WTC11 (cell line): Measurements from ENCODE around the gene SRC. TPM values are rescaled to one million over a fixed set of nuclear protein-coding genes. Genes with fewer than 3 reads are reported as not detected.

Experiments
- ATAC-seq: fragments of 200-7000 bp; cut with Tn5 transposase; 2 replicates; pipeline ENCODE4 v1.10.0; 2021; ENCODE audit warnings: mild to moderate bottlenecking, moderate library complexity
- CTCF ChIA-PET: fragments of 300-600 bp; sonication (Branson Sonifier 250); formaldehyde crosslinking; loops from one replicate; lab custom pipeline; 2021; ENCODE audit warnings: antibody characterized with exemption; lab: Charles Lee
- POLR2A ChIA-PET: fragments of 350-600 bp; sonication (Branson Sonifier 250); formaldehyde crosslinking; loops from one replicate; lab custom pipeline; 2021; ENCODE audit warnings: antibody characterized with exemption; lab: Charles Lee
- DNase-seq: peaks from one replicate; pipeline ENCODE4 v3.0.0; 2021; ENCODE audit warnings: low spot score
- H3K27ac Mint-ChIP-seq: 2 replicates; pipeline ENCODE4 v1.8.0; 2021; ENCODE audit warnings: mixed read lengths
- H3K27me3 Mint-ChIP-seq: 2 replicates; pipeline ENCODE4 v1.8.0; 2021; ENCODE audit warnings: low read depth, mild to moderate bottlenecking, moderate library complexity, mixed read lengths
- H3K36me3 Mint-ChIP-seq: 2 replicates; pipeline ENCODE4 v1.8.0; 2021; ENCODE audit warnings: mixed read lengths
- H3K4me1 Mint-ChIP-seq: 2 replicates; pipeline ENCODE4 v1.8.0; 2022; ENCODE audit warnings: mixed read lengths
- H3K4me3 Mint-ChIP-seq: 2 replicates; pipeline ENCODE4 v1.8.0; 2021; ENCODE audit warnings: mild to moderate bottlenecking, moderate library complexity, mixed read lengths
- H3K9me3 Mint-ChIP-seq: 2 replicates; pipeline ENCODE4 v1.8.0; 2021; ENCODE audit warnings: mixed read lengths
- ATF1 ChIP-seq: sonication (generic); formaldehyde crosslinking; IDR thresholded peaks from 2 replicates; pipeline ENCODE4 v1.8.1; 2023; ENCODE audit warnings: mild to moderate bottlenecking, moderate library complexity, missing genetic modification reagents
- ELF4 ChIP-seq: sonication (generic); formaldehyde crosslinking; IDR thresholded peaks from 2 replicates; pipeline ENCODE4 v1.8.1; 2022; ENCODE audit warnings: low read depth, mild to moderate bottlenecking, moderate library complexity, missing genetic modification reagents
- FOXK1 ChIP-seq: sonication (generic); formaldehyde crosslinking; IDR thresholded peaks from 2 replicates; pipeline ENCODE4 v1.8.0; 2022; ENCODE audit warnings: mild to moderate bottlenecking, moderate library complexity, missing genetic modification reagents
- FOXP1 ChIP-seq: sonication (generic); formaldehyde crosslinking; IDR thresholded peaks from 2 replicates; pipeline ENCODE4 v1.8.0; 2022; ENCODE audit warnings: missing genetic modification reagents, mild to moderate bottlenecking, moderate library complexity, borderline replicate concordance
- GTF2I ChIP-seq: fragments of 250-450 bp; sonication (Bioruptor Pico); conservative IDR thresholded peaks from 2 replicates; pipeline ENCODE4 v1.4.0; 2021; ENCODE audit warnings: mild to moderate bottlenecking
- HMGXB4 ChIP-seq: sonication (generic); formaldehyde crosslinking; IDR thresholded peaks from 2 replicates; pipeline ENCODE4 v1.8.1; 2023; ENCODE audit warnings: mild to moderate bottlenecking, moderate library complexity, missing genetic modification reagents
- IRF2 ChIP-seq: sonication (generic); formaldehyde crosslinking; IDR thresholded peaks from 2 replicates; pipeline ENCODE4 v1.8.0; 2022; ENCODE audit warnings: low read depth, missing genetic modification reagents, borderline replicate concordance
- JAZF1 ChIP-seq: fragments of 250-450 bp; sonication (Bioruptor Pico); IDR thresholded peaks from 2 replicates; pipeline ENCODE4 v1.9.0; 2021; ENCODE audit warnings: moderate library complexity, mild to moderate bottlenecking, inconsistent platforms
- JUN ChIP-seq: sonication (generic); formaldehyde crosslinking; IDR thresholded peaks from 2 replicates; pipeline ENCODE4 v1.8.0; 2023; ENCODE audit warnings: mild to moderate bottlenecking, missing genetic modification reagents
- NFE2L1 ChIP-seq: sonication (generic); formaldehyde crosslinking; IDR thresholded peaks from 2 replicates; pipeline ENCODE4 v1.8.1; 2023; ENCODE audit warnings: missing genetic modification reagents
- NR3C1 ChIP-seq: sonication (generic); formaldehyde crosslinking; conservative IDR thresholded peaks from 2 replicates; pipeline ENCODE4 v1.8.1; 2023; ENCODE audit warnings: low read depth, mild to moderate bottlenecking, missing genetic modification reagents
- OVOL2 ChIP-seq: fragments of 250-450 bp; sonication (Bioruptor Pico); IDR thresholded peaks from 2 replicates; pipeline ENCODE4 v1.9.0; 2021; ENCODE audit warnings: mild to moderate bottlenecking, borderline replicate concordance
- RORB ChIP-seq: fragments of 250-450 bp; sonication (Bioruptor Pico); IDR thresholded peaks from 2 replicates; pipeline ENCODE4 v1.9.0; 2021; ENCODE audit warnings: mild to moderate bottlenecking
- SMAD4 ChIP-seq: sonication (generic); formaldehyde crosslinking; IDR thresholded peaks from 2 replicates; pipeline ENCODE4 v1.8.0; 2022; ENCODE audit warnings: mild to moderate bottlenecking, missing genetic modification reagents
- SP1 ChIP-seq: sonication (generic); formaldehyde crosslinking; conservative IDR thresholded peaks from 2 replicates; pipeline ENCODE4 v1.8.1; 2022; ENCODE audit warnings: missing genetic modification reagents
- TEAD1 ChIP-seq: sonication (generic); formaldehyde crosslinking; IDR thresholded peaks from 2 replicates; pipeline ENCODE4 v1.8.0; 2022; ENCODE audit warnings: mild to moderate bottlenecking, missing genetic modification reagents
- TP53 ChIP-seq: sonication (generic); formaldehyde crosslinking; IDR thresholded peaks from 2 replicates; pipeline ENCODE4 v1.8.1; 2023; ENCODE audit warnings: mild to moderate bottlenecking, missing genetic modification reagents
- USF2 ChIP-seq: sonication (generic); formaldehyde crosslinking; IDR thresholded peaks from 2 replicates; pipeline ENCODE4 v1.8.1; 2023; ENCODE audit warnings: mild to moderate bottlenecking, missing genetic modification reagents, moderate library complexity
- ZNF138 ChIP-seq: sonication (generic); formaldehyde crosslinking; conservative IDR thresholded peaks from 2 replicates; pipeline ENCODE4 v1.8.1; 2022; ENCODE audit warnings: mild to moderate bottlenecking, moderate library complexity, missing genetic modification reagents
- ZNF416 ChIP-seq: fragments of 250-450 bp; sonication (Bioruptor Pico); IDR thresholded peaks from 2 replicates; pipeline ENCODE4 v1.9.0; 2021; ENCODE audit warnings: mild to moderate bottlenecking, inconsistent platforms
- total RNA-seq: library from RNA; stranded (reverse); gene quantifications from 3 replicates; pipeline ENCODE4 v1.2.3, GENCODE V29; 2021
- TF ChIP-seq, protein P1 (sequence below): sonication (generic); formaldehyde crosslinking; IDR thresholded peaks from 2 replicates; pipeline ENCODE4 v1.8.0; 2022; ENCODE audit warnings: missing genetic modification reagents
- TF ChIP-seq, protein P2 (sequence below): sonication (generic); formaldehyde crosslinking; conservative IDR thresholded peaks from 2 replicates; pipeline ENCODE4 v1.8.1; 2023; ENCODE audit warnings: mild to moderate bottlenecking, low read depth, missing genetic modification reagents, moderate library complexity
- TF ChIP-seq, protein P3 (sequence below): sonication (generic); formaldehyde crosslinking; IDR thresholded peaks from 2 replicates; pipeline ENCODE4 v1.8.1; 2022; ENCODE audit warnings: mild to moderate bottlenecking, moderate library complexity, missing genetic modification reagents

The SRC gene
- total RNA-seq, 1 experiment from 2014 or later: 33.3 TPM

- Mint-ChIP-seq H3K4me3 (no peak overlapping the region), H3K36me3 (no peaks in the 10 kb centered on the region), H3K27ac (no peak overlapping the region), H3K27me3 (no peaks in the 10 kb centered on the region), H3K9me3 (no peaks in the 10 kb centered on the region), H3K4me1 (peaks cover 28% of the 10 kb centered on the region)
- ChIA-PET CTCF (interaction anchor here (0.6 kb wide), 1 partner anchor 568 kb away, joined by 3 read pairs; no protein-coding TSS in a partner anchor), POLR2A (no interaction called here)
- TF ChIP-seq ATF1 (CRISPR knock-in tag) (no peak), ZNF138 (no peak), FOXK1 (CRISPR knock-in tag) (no peak), TP53 (no peak), SP1 (CRISPR knock-in tag) (no peak), SMAD4 (CRISPR knock-in tag) (no peak), NR3C1 (CRISPR knock-in tag) (no peak), GTF2I (CRISPR knock-in tag) (no peak), TEAD1 (CRISPR knock-in tag) (no peak)
- TF ChIP-seq, protein P1, sequence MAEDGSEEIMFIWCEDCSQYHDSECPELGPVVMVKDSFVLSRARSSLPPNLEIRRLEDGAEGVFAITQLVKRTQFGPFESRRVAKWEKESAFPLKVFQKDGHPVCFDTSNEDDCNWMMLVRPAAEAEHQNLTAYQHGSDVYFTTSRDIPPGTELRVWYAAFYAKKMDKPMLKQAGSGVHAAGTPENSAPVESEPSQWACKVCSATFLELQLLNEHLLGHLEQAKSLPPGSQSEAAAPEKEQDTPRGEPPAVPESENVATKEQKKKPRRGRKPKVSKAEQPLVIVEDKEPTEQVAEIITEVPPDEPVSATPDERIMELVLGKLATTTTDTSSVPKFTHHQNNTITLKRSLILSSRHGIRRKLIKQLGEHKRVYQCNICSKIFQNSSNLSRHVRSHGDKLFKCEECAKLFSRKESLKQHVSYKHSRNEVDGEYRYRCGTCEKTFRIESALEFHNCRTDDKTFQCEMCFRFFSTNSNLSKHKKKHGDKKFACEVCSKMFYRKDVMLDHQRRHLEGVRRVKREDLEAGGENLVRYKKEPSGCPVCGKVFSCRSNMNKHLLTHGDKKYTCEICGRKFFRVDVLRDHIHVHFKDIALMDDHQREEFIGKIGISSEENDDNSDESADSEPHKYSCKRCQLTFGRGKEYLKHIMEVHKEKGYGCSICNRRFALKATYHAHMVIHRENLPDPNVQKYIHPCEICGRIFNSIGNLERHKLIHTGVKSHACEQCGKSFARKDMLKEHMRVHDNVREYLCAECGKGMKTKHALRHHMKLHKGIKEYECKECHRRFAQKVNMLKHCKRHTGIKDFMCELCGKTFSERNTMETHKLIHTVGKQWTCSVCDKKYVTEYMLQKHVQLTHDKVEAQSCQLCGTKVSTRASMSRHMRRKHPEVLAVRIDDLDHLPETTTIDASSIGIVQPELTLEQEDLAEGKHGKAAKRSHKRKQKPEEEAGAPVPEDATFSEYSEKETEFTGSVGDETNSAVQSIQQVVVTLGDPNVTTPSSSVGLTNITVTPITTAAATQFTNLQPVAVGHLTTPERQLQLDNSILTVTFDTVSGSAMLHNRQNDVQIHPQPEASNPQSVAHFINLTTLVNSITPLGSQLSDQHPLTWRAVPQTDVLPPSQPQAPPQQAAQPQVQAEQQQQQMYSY (CRISPR knock-in tag): no peak
- DNase-seq (no peak), ATAC-seq (no peak)
Observed at GRCh38 chr20:37424062-37424851, 78.3 kb downstream of the SRC start.

GRCh38 chr20:37425103-37425625 is 79.2 kb downstream of the SRC start:
- DNase-seq: no peak
- Mint-ChIP-seq H3K9me3 (no peaks in the 10 kb centered on the region), H3K27ac (no peak overlapping the region)
- TF ChIP-seq USF2 (CRISPR knock-in tag) (no peak), JUN (CRISPR knock-in tag) (no peak), OVOL2 (no peak), NFE2L1 (CRISPR knock-in tag) (no peak), SP1 (CRISPR knock-in tag) (no peak), ELF4 (CRISPR knock-in tag) (no peak), HMGXB4 (CRISPR knock-in tag) (no peak), FOXP1 (CRISPR knock-in tag) (no peak), IRF2 (CRISPR knock-in tag) (no peak), ZNF416 (CRISPR knock-in tag) (no peak), JAZF1 (no peak), ZNF138 (no peak), RORB (CRISPR knock-in tag) (no peak)
- TF ChIP-seq, protein P2, sequence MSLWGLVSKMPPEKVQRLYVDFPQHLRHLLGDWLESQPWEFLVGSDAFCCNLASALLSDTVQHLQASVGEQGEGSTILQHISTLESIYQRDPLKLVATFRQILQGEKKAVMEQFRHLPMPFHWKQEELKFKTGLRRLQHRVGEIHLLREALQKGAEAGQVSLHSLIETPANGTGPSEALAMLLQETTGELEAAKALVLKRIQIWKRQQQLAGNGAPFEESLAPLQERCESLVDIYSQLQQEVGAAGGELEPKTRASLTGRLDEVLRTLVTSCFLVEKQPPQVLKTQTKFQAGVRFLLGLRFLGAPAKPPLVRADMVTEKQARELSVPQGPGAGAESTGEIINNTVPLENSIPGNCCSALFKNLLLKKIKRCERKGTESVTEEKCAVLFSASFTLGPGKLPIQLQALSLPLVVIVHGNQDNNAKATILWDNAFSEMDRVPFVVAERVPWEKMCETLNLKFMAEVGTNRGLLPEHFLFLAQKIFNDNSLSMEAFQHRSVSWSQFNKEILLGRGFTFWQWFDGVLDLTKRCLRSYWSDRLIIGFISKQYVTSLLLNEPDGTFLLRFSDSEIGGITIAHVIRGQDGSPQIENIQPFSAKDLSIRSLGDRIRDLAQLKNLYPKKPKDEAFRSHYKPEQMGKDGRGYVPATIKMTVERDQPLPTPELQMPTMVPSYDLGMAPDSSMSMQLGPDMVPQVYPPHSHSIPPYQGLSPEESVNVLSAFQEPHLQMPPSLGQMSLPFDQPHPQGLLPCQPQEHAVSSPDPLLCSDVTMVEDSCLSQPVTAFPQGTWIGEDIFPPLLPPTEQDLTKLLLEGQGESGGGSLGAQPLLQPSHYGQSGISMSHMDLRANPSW (CRISPR knock-in tag): no peak
- TF ChIP-seq, protein P3, sequence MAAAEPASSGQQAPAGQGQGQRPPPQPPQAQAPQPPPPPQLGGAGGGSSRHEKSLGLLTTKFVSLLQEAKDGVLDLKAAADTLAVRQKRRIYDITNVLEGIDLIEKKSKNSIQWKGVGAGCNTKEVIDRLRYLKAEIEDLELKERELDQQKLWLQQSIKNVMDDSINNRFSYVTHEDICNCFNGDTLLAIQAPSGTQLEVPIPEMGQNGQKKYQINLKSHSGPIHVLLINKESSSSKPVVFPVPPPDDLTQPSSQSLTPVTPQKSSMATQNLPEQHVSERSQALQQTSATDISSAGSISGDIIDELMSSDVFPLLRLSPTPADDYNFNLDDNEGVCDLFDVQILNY (CRISPR knock-in tag): no peak
- TF ChIP-seq, all 79 proteins: peak for 0
- Mint-ChIP-seq H3K4me3 (no peak overlapping the region), H3K36me3 (no peaks in the 10 kb centered on the region), H3K4me1 (peaks cover 25% of the 10 kb centered on the region), H3K27me3 (no peaks in the 10 kb centered on the region)
- ChIA-PET CTCF (interaction anchor here (0.6 kb wide), 1 partner anchor 568 kb away, joined by 3 read pairs; no protein-coding TSS in a partner anchor), POLR2A (no interaction called here)
- no peak for ATAC-seq
